LHCN-M2 (cell line): ENCODE data around the gene SPACA7. TPM values are rescaled to one million over a fixed set of nuclear protein-coding genes. Genes with fewer than 3 reads are reported as not detected.
"Not testable (repeated sequence)": the region's sequence is repeated elsewhere in the genome, so short reads cannot be mapped to it uniquely, and the experiment has no call there.

Experiments
- DNase-seq: peaks from one replicate; pipeline ENCODE4 v3.0.0-alpha.2; 2012; ENCODE audit warnings: low read depth
- total RNA-seq: library from RNA; depleted of rRNA; stranded (reverse); fragments of >200 nt; gene quantifications from 2 replicates; pipeline ENCODE4 v1.2.3, GENCODE V29; 2014

SPACA7 gene
- total RNA-seq, 1 experiment from 2014 or later: not detected

- no peak for DNase-seq
Observed at GRCh38 chr13:112417079-112417478, 40.9 kb downstream of the SPACA7 start.

- no peak for DNase-seq
Observed at GRCh38 chr13:112424098-112424497, 47.9 kb downstream of the SPACA7 start.

GRCh38 chr13:112428704-112429103, 52.5 kb downstream of the SPACA7 start:
- no peak for DNase-seq

GRCh38 chr13:112431734-112432133, 55.6 kb downstream of the SPACA7 start:
- no peak for DNase-seq

GRCh38 chr13:112432734-112433133, 56.6 kb downstream of the SPACA7 start:
- DNase-seq: not testable (repeated sequence)

- not testable (repeated sequence) for DNase-seq
Observed at GRCh38 chr13:112433517-112433916, 57.4 kb downstream of the SPACA7 start.

GRCh38 chr13:112434032-112434431, 57.9 kb downstream of the SPACA7 start:
- no peak for DNase-seq

GRCh38 chr13:112434937-112435523, 58.9 kb downstream of the SPACA7 start:
- DNase-seq: no peak

- DNase-seq: no peak
Observed at GRCh38 chr13:112435973-112436372, 59.8 kb downstream of the SPACA7 start.

GRCh38 chr13:112438094-112438493, 61.9 kb downstream of the SPACA7 start:
- DNase-seq: no peak

GRCh38 chr13:112438515-112438914, 62.4 kb downstream of the SPACA7 start:
- DNase-seq: no peak

GRCh38 chr13:112441226-112441625, 65.1 kb downstream of the SPACA7 start:
- no peak for DNase-seq

GRCh38 chr13:112441779-112442310, 65.7 kb downstream of the SPACA7 start:
- no peak for DNase-seq

GRCh38 chr13:112442483-112443090, 66.4 kb downstream of the SPACA7 start:
- no peak for DNase-seq

- DNase-seq: no peak
Observed at GRCh38 chr13:112443191-112443994, 67.2 kb downstream of the SPACA7 start.

- DNase-seq: peak; percentile 24
Observed at GRCh38 chr13:112443995-112444311, 67.8 kb downstream of the SPACA7 start.

GRCh38 chr13:112444416-112445399, 68.6 kb downstream of the SPACA7 start:
- no peak for DNase-seq

GRCh38 chr13:112445411-112446271, 69.5 kb downstream of the SPACA7 start:
- no peak for DNase-seq

GRCh38 chr13:112446347-112446861, 70.2 kb downstream of the SPACA7 start:
- DNase-seq: no peak

- no peak for DNase-seq
Observed at GRCh38 chr13:112446867-112447266, 70.7 kb downstream of the SPACA7 start.
